GM21737 (cell line): Measurements from ENCODE around the gene TSC2.
"Not testable (repeated sequence)": the region's sequence is repeated elsewhere in the genome, so short reads cannot be mapped to it uniquely, and the experiment has no call there.

ENCODE experiments used
- ATAC-seq: cut with Tn5 transposase; IDR thresholded peaks from one replicate; pipeline ENCODE4 v1.9.1; 2021; ENCODE audit warnings: mild to moderate bottlenecking, moderate library complexity; ENCODE audit not compliant: unreplicated experiment

The TSC2 gene

GRCh38 chr16:2096853-2097595 is 49.2 kb downstream of the TSC2 start:
- ATAC-seq, result no peak

DNA sequence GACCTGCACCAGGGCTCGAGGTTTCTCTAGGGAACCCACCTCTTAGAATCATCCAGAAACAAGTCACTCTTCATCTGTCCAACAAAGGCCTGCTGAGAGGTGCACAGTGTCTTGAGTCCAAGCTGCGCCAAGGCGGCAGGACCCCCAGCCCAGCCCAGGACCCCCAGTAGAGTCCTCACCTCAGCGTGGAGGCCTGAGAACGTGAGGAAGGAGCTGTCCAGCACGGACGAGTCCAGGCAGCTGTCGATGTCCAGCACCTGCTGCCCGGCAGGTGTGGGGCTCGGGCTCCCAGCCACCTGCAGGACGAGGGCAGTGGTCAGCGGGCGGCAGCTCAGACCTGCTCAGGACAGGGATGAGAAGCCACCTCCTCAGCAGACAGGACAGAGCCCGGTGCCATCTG is 49.9 kb downstream of the TSC2 start:
- ATAC-seq, result not testable (repeated sequence)

- not testable (repeated sequence) for ATAC-seq
These were observed 53.8 kb downstream of the TSC2 start for GRCh38 chr16:2101581-2101980.

- ATAC-seq, result no peak
These were observed 54.7 kb downstream of the TSC2 start for GRCh38 chr16:2102471-2102870.

DNA sequence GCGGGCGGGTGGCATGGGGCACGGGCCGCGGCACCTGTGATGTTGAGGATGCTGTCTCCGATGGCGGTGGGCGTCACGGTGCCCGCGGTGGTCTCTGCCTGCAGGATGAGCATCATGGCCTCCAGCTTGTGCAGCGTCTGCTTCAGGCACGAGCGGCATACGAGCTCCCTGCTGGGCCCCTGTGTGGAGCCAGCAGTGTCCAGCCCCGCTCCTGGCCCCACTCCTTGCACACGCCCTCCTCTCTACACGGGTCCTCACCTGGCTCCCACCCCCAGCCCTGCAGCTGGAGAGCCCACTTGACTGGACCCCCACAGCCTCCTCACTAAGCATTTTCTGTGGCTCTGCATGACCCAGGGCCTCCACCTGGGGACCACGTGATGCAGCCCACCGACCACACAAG is 56.7 kb downstream of the TSC2 start:
- not testable (repeated sequence) for ATAC-seq

GRCh38 chr16:2105291-2105690 is 57.5 kb downstream of the TSC2 start:
- not testable (repeated sequence) for ATAC-seq

DNA sequence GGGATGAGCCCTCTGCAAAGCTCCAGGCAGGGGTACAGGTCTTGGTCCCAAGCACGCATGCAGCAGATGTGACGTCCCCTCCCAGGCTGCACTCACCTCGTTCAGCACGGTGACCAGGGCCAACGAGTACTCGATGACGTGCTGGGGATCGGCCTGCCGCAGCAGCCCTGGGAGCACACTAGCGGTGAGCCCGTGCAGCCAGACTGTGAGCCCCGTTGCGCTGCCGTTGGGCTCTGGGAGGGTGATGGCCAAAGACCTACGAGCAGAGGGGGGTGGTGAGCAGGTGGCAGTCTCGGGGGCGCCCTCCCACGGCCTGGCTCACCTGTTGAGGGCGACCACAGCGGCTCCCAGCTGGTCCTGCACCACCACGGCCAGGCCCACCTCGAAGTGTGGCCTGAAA is 58.0 kb downstream of the TSC2 start:
- not testable (repeated sequence) for ATAC-seq

DNA sequence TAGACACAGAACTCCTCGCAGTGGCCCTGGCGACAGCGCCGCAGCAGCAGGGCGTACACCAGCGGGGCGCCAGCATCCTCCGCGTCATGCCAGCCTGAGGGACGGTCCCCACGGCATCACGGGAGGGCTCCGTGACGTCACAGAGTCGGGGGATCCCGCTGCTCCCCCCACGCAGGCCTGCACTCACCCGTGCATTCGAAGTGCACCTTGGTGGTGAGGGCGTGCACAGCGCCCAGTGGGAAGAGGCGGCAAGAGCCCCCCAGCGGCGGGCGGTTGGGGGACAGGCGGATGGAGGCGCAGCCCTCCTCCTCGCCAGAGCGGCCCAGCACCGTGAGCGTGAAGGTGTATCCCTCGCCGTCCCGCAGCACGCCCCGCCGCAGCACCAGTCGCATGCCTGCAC is 58.4 kb downstream of the TSC2 start:
- not testable (repeated sequence) for ATAC-seq

DNA sequence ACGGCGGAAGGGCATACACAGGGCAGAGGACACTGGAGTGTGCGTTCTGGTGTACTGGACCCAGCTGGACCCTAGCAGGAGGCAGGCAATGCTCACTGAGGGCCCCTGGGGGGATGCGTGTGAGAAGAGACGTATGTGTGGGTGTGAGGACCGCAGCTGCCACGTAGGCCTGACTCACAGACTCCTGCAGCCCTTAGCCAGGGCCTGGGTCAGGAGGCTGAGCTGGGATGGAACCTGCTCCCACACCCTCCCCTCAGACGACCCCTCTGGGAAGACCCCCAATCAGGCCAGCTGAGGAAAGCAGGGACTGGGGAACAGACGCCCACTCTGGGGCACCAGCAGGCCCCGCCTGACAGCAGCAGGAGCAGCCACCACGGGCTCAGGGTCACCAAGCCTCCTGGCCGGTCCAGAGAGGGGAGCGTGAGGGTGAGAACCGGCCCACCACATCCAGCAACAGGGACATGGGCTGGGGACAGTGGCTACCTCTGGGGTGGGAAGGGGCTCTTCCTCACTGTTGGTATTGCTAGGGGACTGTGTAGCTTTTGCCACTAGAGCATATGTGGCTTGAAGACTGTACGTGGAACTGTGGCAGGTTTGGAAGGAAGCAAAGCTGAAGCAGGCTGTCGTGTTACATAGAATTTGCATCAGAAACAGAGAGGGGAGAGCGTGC is 59.5 kb downstream of the TSC2 start:
- not testable (repeated sequence) for ATAC-seq

DNA sequence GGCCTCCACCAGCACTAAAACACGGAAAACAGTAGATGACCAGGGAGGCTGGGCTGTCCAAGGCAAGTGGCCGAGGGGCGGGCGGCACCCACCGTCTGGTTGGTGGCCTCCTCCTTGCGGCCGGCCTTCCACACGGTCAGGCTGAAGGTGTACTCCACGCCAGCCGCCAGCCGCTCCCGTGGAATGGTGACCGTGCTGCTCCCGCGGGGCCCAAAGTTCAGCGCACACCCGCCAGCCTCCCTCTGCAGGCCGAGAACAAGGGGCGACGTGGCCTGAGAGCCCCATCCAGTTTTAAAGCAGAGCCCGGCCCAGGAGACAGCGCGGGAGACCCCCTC is 60.0 kb downstream of the TSC2 start:
- not testable (repeated sequence) for ATAC-seq

DNA sequence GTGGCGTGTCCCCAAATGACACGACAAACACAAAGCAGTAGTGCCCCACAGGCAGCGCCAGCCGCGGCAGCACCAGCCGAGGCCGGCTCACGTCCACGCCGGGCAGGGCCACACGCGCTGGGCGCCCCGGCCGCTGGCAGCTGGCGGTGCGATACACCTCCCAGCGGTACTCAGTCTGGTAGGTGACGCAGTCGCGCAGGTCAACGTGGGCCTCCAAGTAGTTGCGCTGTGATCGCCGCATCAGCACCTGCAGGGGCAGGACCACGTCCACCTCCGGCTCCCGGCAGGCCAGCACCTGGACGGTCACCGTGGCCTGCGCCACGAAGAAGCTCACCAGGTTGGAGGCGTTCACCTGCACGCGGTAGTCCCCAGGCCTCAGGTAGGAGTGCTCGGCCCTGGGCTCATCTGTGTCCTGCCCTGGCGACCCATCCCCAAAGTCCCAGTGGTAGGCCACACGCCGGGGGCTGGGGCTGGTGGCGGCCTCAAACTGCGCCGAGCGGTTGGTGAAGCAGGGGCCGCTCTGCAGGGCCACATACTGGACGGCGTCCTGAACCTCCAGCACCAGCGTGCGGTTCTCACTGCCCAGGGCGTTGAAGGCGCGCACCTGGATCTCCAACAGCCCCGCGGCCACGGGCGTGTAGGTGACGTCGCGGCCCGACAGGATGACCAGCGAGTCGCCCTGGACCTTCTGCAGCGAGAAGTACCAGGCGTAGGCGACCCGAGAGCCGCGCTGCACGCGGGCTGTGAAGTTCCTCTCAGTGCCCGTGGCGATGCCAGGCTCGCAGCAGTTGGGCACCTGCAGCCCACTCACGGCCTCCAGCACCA is 60.9 kb downstream of the TSC2 start:
- ATAC-seq, result not testable (repeated sequence)

DNA sequence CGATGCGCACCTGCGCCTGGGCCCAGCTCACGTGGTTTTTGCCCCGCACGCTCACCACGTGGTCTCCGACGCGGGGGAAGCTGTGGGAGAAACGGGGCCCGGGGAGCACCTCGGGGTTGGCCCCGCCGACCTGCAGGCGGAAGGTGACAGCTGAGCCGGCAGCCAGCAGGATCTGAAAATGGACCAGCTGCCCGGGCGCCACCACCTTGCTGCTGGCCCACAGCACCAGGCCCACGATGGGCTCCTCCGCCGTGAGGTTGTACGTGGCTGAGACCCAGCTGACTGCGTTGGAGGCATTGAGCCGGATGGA is 61.4 kb downstream of the TSC2 start:
- not testable (repeated sequence) for ATAC-seq

DNA sequence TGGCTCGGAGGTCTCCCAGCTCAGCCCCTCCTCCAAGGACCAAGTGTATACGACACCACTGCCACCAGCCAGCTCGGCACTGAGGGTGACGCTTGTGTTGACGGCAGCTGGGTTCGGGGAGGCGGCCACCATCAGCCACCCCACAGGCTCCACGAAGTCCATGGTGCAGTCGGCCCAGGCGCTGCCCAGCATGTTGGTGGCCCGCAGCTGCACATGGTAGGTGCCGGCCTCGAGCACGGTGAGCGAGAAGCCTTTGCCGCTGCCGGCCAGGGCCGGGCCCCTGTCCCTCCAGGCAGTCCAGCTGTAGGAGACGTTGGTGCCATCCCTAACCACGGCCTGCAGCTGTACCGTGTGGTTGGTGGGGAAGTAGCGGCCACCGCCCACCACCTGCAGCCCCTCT is 62.1 kb downstream of the TSC2 start:
- not testable (repeated sequence) for ATAC-seq

DNA sequence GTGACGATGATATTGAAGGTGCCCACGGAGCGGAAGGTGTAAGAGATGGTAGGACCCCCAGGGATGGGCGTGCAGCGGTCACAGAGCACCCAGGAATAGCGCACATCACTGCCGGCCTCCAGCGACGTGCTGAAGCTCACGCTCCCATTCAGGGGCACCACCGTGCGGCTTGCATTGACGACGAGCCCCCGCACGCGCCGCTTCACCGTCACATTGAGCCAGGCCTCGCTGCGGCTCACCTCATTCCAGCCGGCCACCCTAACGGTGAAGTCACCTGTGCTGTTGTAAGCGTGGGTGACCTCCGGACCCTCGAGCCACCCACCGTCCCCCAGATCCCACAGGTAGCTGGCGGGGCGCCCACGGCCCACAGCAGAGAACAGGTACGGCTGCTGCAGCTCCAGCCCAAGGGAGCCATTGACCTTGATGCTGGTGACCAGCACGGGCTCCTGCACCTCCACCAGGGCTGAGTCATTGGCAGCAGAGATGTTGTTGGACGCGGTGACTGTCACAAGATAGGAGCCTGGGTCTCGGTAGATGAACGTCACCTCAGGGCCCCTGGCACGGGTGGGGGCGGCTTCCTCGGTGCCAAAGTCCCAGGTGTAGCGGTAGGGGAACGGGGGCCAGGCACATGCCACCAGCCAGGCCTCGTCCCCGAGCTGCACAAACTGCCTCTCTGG is 62.7 kb downstream of the TSC2 start:
- ATAC-seq, result not testable (repeated sequence)

- not testable (repeated sequence) for ATAC-seq
These were observed 63.2 kb downstream of the TSC2 start for GRCh38 chr16:2111009-2111353.

- ATAC-seq, result not testable (repeated sequence)
These were observed 63.9 kb downstream of the TSC2 start for GRCh38 chr16:2111412-2112335.

DNA sequence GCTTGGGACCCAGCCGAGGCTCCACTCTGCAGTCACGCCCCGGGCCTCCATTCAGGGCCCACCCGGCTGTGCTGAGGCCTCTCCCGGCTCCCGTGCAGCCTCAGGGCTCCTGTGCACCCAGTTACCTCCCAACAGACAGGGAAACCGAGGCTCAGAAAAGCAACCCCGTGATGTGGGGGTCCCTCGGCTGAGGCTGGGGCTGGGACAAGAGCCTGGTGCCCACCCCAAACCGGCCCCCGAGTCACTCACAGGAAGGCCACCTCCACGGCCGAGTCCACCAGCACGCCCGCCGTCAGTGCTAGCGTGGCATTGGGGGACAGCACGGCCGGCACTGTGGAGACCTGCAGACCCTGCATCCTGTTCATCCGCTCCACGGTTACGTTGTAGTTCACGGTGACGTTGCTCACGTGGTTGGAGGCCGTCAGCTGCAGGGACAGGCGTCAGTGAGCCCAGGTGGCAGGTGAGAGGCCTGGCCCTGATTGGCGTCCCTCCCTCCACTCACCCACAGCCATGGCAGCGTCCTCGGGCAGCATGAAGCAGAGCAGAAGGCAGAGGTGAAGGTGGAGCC is 64.8 kb downstream of the TSC2 start:
- not testable (repeated sequence) for ATAC-seq

DNA sequence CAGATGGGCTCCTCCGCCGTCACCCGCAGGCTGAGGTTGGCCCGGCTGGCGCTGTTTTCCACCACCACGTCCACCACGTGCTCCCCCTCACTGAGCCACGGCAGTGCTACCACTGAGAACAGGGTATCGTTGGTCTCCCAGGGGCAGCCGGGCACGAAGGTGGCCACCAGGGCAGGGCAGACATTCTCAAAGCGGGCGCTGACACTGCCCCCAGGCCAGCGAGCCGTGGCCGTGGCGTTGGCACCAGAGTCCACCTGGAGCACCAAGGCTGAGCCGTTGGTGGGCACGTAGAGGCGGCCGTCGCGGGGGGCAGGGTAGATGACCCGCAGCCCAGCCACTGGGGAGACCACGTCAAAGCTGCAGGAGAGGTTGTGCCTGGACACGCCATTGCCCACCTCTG is 66.4 kb downstream of the TSC2 start:
- not testable (repeated sequence) for ATAC-seq

DNA sequence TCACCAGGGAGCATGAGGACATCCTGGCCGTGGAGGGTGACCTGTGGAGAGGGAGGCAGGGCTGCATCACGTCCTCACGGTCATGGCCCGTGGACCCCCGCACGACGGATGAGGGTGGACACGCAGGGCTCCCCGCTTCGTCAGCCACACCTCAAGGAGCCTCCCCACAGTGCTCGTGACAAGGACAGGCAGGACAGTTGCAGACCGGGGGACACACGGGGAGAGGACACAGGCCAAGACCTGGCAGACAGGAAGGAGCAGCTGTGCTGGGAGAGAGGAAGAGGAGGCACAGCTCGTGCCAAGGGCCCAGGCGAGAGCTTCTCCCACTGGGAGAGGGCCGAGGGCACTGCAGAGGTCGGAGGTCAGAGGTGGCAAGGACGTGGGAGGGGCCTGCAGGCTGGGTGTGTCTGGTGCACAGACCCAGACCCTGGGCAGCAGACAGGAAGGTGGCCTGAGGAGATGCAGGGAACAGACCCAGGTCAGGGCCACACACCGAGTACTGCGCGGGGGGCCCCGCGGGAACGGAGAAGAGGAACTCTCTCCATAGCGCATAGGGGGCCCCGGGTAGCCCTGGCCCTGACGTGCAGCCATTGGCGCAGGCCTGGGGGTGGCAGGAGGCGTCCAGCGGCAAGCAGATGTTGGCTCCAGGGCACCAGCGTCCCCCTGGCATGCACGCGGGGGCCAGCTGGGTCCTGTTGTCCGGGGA is 67.3 kb downstream of the TSC2 start:
- not testable (repeated sequence) for ATAC-seq
